HG03095 (cell line): Measurements from ENCODE around the gene KRT23.

Source experiments
- ATAC-seq: cut with Tn5 transposase; IDR thresholded peaks from one replicate; pipeline ENCODE4 v1.9.1; 2021; ENCODE audit warnings: moderate library complexity; ENCODE audit not compliant: unreplicated experiment

Gene KRT23

DNA sequence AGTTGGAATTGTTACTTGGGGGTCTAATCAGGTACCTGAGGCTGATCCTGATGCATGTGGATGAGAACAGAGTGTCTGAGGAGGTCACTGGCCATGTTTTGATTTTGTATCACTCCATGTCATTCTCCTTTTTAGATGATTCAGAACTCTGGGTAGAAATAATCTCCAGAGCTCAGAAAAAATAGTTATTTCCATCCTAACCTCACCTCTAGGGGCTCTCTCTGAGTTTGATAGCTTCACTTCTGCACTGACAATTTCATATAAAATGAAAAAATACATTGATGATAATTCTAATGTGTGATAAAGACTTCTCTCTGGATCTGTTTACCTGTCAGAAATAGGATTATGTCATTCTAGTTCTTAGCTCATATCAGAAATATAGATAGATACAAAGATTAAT lies 64.2 kb downstream of the KRT23 start:
- no peak for ATAC-seq
